Trophoblast cell (in vitro differentiated cells and primary cell): ENCODE measurements around the gene PON3.

ENCODE experiments used
- DNase-seq, 2 donors: peaks; one replicate each; pipeline ENCODE4 v3.0.0-alpha.2; 2016
- H2AFZ ChIP-seq: 2 replicates; pipeline ENCODE4 v1.6.1; 2013; ENCODE audit warnings: low read length, moderate library complexity, mild to moderate bottlenecking; ENCODE audit not compliant: insufficient read depth, poor library complexity
- H2AK5ac ChIP-seq: 2 replicates; pipeline ENCODE4 v1.6.1; 2013; ENCODE audit warnings: mild to moderate bottlenecking, low read length
- H2BK120ac ChIP-seq: 2 replicates; pipeline ENCODE4 v1.6.1; 2013; ENCODE audit warnings: low read length, mild to moderate bottlenecking, moderate library complexity; ENCODE audit not compliant: insufficient read depth, poor library complexity
- H2BK12ac ChIP-seq: 2 replicates; pipeline ENCODE4 v1.6.1; 2013; ENCODE audit warnings: mild to moderate bottlenecking, low read length, moderate library complexity
- H2BK5ac ChIP-seq: 2 replicates; pipeline ENCODE4 v1.6.1; 2013; ENCODE audit warnings: low read length, low read depth, moderate library complexity, mild to moderate bottlenecking; ENCODE audit not compliant: poor library complexity
- H3K14ac ChIP-seq: 2 replicates; pipeline ENCODE4 v1.6.1; 2013; ENCODE audit warnings: mild to moderate bottlenecking, low read length
- H3K18ac ChIP-seq: 2 replicates; pipeline ENCODE4 v1.6.1; 2013; ENCODE audit warnings: mild to moderate bottlenecking, low read length
- H3K23ac ChIP-seq: 2 replicates; pipeline ENCODE4 v1.6.1; 2013; ENCODE audit warnings: low read length
- H3K27ac ChIP-seq: 2 replicates; pipeline ENCODE4 v1.5.1; 2013; ENCODE audit warnings: low read depth, mild to moderate bottlenecking, inconsistent platforms, low read length, moderate library complexity
- H3K27me3 ChIP-seq: 2 replicates; pipeline ENCODE4 v1.6.1; 2013; ENCODE audit warnings: inconsistent platforms, mild to moderate bottlenecking, low read length, moderate library complexity; ENCODE audit not compliant: insufficient read depth
- H3K36me3 ChIP-seq, 2 experiments: 1 replicate in 1 of 2; 2 replicates in 1 of 2; pipeline ENCODE4 v1.6.1; 2013; ENCODE audit warnings: low read length in 2 of 2, mild to moderate bottlenecking in 2 of 2, moderate library complexity in 1 of 2; ENCODE audit not compliant: insufficient read depth in 2 of 2, control insufficient read depth in 1 of 2
- H3K4ac ChIP-seq: 2 replicates; pipeline ENCODE4 v1.6.1; 2013; ENCODE audit warnings: low read depth, mild to moderate bottlenecking, low read length, moderate library complexity
- H3K4me1 ChIP-seq, 2 experiments: 1 replicate in 1 of 2; 2 replicates in 1 of 2; pipeline ENCODE4 v1.6.1; 2013; ENCODE audit warnings: low read length in 2 of 2, mild to moderate bottlenecking in 2 of 2, moderate library complexity in 1 of 2; ENCODE audit not compliant: insufficient read depth in 2 of 2, control insufficient read depth in 1 of 2
- H3K4me2 ChIP-seq: 2 replicates; pipeline ENCODE4 v1.6.1; 2013; ENCODE audit warnings: inconsistent platforms, mild to moderate bottlenecking, low read length, moderate library complexity
- H3K4me3 ChIP-seq: 2 replicates; pipeline ENCODE4 v1.5.1; 2013; ENCODE audit warnings: mild to moderate bottlenecking, low read depth, low read length, inconsistent platforms
- H3K79me1 ChIP-seq: one replicate; pipeline ENCODE4 v1.6.1; 2013; ENCODE audit warnings: low read length
- H3K79me2 ChIP-seq: 2 replicates; pipeline ENCODE4 v1.6.1; 2013; ENCODE audit warnings: low read length, mild to moderate bottlenecking; ENCODE audit not compliant: control insufficient read depth, insufficient read depth, poor library complexity
- H3K9ac ChIP-seq: 2 replicates; pipeline ENCODE4 v1.6.1; 2013; ENCODE audit warnings: mild to moderate bottlenecking, low read length
- H3K9me3 ChIP-seq: 2 replicates; pipeline ENCODE4 v1.6.1; 2013; ENCODE audit warnings: low read depth, mild to moderate bottlenecking, control low read depth, inconsistent platforms, low read length; ENCODE audit not compliant: insufficient read depth
- H4K12ac ChIP-seq: 2 replicates; pipeline ENCODE4 v1.6.1; 2013; ENCODE audit warnings: low read depth, mild to moderate bottlenecking, low read length, moderate library complexity
- H4K8ac ChIP-seq: 2 replicates; pipeline ENCODE4 v1.6.1; 2013; ENCODE audit warnings: low read depth, mild to moderate bottlenecking, low read length, moderate library complexity
- H4K91ac ChIP-seq: one replicate; pipeline ENCODE4 v1.6.1; 2013; ENCODE audit warnings: low read depth, mild to moderate bottlenecking, low read length, moderate library complexity
- WGBS: extraction: QIAGEN DNeasy Blood & Tissue Kit; methylation state at CpG from one replicate; pipeline ENCODE4 v1.1.7; 2013; ENCODE audit warnings: missing lambda C conversion rate; ENCODE audit not compliant: insufficient read length, insufficient coverage; ENCODE audit errors: extremely low coverage; 5-methylcytosine and 5-hydroxymethylcytosine counted together

PON3 gene

DNA sequence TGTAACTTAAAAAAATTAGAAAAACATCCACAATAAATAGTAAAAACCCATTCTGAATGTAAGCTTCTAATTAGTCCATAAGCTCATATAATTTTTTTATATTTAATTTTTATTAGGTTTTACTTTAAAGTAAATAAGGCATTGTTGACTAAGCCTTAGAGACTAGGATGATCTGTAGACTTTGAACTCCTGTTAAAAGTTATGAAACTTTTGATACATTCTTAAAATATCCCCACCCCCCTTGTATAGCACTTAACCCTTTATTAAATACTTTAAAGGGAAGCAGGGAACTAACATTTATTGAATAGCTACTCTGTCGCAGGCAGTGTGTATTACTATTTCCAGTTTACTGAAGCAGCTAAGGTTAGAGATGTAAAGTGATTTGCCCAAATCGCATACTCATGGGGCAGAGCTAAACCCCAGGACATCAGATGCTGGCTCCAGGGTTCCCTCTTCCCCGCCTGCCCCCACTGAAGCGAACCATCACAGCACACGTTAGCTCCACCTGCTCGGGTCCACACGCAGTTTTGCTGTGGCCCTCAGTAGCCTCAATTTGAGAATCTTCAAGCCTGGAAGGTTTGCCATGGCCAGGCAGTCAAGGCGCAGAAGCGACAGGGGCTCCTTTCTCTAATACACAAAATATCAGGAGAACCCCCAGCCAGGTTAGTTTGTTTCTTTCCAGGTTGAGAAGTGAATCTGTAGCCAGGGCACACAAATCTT lies 72.6 kb downstream of the PON3 start:
- WGBS = no CpG with 5 or more reads among the region's 9 CpGs
- H3K4me1 ChIP-seq = no peaks in the 10 kb centered on the region
- no peak overlapping the region for H3K4me2 ChIP-seq
- no peak overlapping the region for H3K14ac ChIP-seq
- H3K4ac ChIP-seq = no peak overlapping the region
- H2BK12ac ChIP-seq = no peak overlapping the region
- H2AFZ ChIP-seq = no peak overlapping the region
- no peak for DNase-seq
- H3K36me3 ChIP-seq = no peaks in the 10 kb centered on the region
- H3K27ac ChIP-seq = no peak overlapping the region
- H4K12ac ChIP-seq = no peak overlapping the region
- no peaks in the 10 kb centered on the region for H3K79me2 ChIP-seq
- H3K18ac ChIP-seq = no peak overlapping the region
- H3K4me3 ChIP-seq = no peak overlapping the region
- no peaks in the 10 kb centered on the region for H3K79me1 ChIP-seq
- no peak overlapping the region for H2BK120ac ChIP-seq
- H3K9me3 ChIP-seq = no peaks in the 10 kb centered on the region
- H4K8ac ChIP-seq = no peak overlapping the region
- H2AK5ac ChIP-seq = no peak overlapping the region
- no peak overlapping the region for H3K9ac ChIP-seq
- no peak overlapping the region for H4K91ac ChIP-seq
- no peaks in the 10 kb centered on the region for H3K27me3 ChIP-seq
- H3K23ac ChIP-seq = no peak overlapping the region
- no peak overlapping the region for H2BK5ac ChIP-seq

DNA sequence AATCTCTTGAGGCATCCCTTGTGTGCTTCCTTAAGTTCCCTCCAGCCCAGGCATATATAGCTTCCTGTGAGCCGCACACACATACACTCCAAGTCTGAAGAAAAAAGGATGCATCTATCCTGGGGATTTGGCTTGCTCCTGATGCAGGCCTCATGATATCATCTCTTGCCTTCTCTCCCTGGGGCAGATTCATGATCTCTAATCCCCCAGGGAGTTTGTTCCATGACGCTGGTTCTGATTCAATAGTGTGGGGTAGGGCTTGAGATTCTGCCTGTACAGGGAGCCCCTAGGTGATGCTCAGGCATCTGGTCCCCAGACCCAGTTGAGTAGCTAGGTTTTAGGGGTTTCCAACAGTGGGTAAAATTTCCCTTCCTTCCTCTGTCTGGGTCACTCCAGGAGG lies 73.3 kb downstream of the PON3 start:
- H3K4ac ChIP-seq = no peak overlapping the region
- H3K27me3 ChIP-seq = no peaks in the 10 kb centered on the region
- H3K4me1 ChIP-seq = no peaks in the 10 kb centered on the region
- H3K79me1 ChIP-seq = no peaks in the 10 kb centered on the region
- H3K9me3 ChIP-seq = no peaks in the 10 kb centered on the region
- H3K18ac ChIP-seq = no peak overlapping the region
- no peak overlapping the region for H2BK5ac ChIP-seq
- DNase-seq = no peak
- H2BK12ac ChIP-seq = no peak overlapping the region
- no peak overlapping the region for H4K8ac ChIP-seq
- no peaks in the 10 kb centered on the region for H3K36me3 ChIP-seq
- H3K9ac ChIP-seq = no peak overlapping the region
- no peak overlapping the region for H3K27ac ChIP-seq
- H2AFZ ChIP-seq = no peak overlapping the region
- no peak overlapping the region for H3K4me2 ChIP-seq
- no peak overlapping the region for H3K4me3 ChIP-seq
- no peak overlapping the region for H3K14ac ChIP-seq
- H2BK120ac ChIP-seq = no peak overlapping the region
- H4K12ac ChIP-seq = no peak overlapping the region
- H4K91ac ChIP-seq = no peak overlapping the region
- no peak overlapping the region for H3K23ac ChIP-seq
- no peak overlapping the region for H2AK5ac ChIP-seq
- WGBS = no CpG with 5 or more reads among the region's 2 CpGs
- H3K79me2 ChIP-seq = no peaks in the 10 kb centered on the region

DNA sequence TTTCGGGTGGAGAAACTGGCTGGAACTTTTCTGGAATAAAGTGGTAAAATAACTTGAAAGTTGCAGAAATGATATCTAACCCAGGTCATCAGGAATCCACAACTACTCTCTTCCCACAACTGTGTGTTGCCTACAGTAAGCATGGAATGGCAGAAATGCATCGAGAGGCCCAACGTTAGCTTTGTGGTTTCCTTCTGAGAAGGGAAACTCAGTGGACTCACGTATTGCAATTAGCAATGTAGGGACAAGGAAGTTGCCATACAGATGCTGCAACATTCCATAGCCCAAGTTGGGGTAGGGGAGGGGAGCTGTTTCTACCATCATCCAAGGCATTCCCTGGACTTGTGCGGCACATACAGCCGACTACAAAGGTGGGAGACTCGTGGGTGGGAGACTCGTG lies 73.8 kb downstream of the PON3 start:
- WGBS = no CpG with 5 or more reads among the region's 8 CpGs
- Histone ChIP-seq H3K14ac (no peak overlapping the region), H3K4me2 (no peak overlapping the region), H3K4ac (no peak overlapping the region), H4K12ac (no peak overlapping the region), H3K18ac (no peak overlapping the region), H3K27ac (no peak overlapping the region), H2BK120ac (no peak overlapping the region), H3K4me3 (no peak overlapping the region), H3K36me3 (no peaks in the 10 kb centered on the region), H2AK5ac (no peak overlapping the region), H4K91ac (no peak overlapping the region), H3K27me3 (no peaks in the 10 kb centered on the region), H3K9ac (no peak overlapping the region), H2AFZ (no peak overlapping the region), H3K4me1 (no peaks in the 10 kb centered on the region), H3K79me2 (no peaks in the 10 kb centered on the region), H2BK12ac (no peak overlapping the region), H3K79me1 (no peaks in the 10 kb centered on the region), H3K9me3 (no peaks in the 10 kb centered on the region), H4K8ac (no peak overlapping the region), H3K23ac (no peak overlapping the region), H2BK5ac (no peak overlapping the region)
- DNase-seq = no peak

DNA sequence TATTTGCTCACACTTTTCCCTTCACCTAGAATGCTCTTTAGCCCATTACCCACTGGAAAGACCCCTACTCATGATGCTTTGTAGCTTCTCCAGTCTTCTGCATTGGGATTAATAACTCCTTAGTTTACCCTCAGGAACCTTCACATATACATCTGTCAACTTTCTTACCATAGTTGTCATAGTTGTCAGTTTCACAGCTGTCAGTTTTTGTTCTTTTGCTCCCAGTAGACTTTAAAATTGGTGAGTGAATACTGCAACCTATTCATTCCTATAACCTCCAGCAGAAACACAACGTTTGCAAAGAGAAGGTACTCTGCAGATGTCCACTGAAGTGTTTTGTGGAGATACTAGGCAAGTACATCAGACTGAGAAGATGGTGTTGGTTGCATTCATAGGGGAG lies 74.5 kb downstream of the PON3 start:
- no peaks in the 10 kb centered on the region for H3K36me3 ChIP-seq
- no peak overlapping the region for H2BK120ac ChIP-seq
- no peaks in the 10 kb centered on the region for H3K27me3 ChIP-seq
- no peak overlapping the region for H2BK12ac ChIP-seq
- DNase-seq = no peak
- no peak overlapping the region for H3K27ac ChIP-seq
- no peak overlapping the region for H3K4me2 ChIP-seq
- H3K18ac ChIP-seq = no peak overlapping the region
- no peaks in the 10 kb centered on the region for H3K79me2 ChIP-seq
- no peak overlapping the region for H3K4ac ChIP-seq
- H2AK5ac ChIP-seq = no peak overlapping the region
- H2BK5ac ChIP-seq = no peak overlapping the region
- no peak overlapping the region for H3K9ac ChIP-seq
- no peak overlapping the region for H3K14ac ChIP-seq
- no peak overlapping the region for H4K12ac ChIP-seq
- no peak overlapping the region for H3K23ac ChIP-seq
- H2AFZ ChIP-seq = no peak overlapping the region
- H3K79me1 ChIP-seq = no peaks in the 10 kb centered on the region
- no peaks in the 10 kb centered on the region for H3K9me3 ChIP-seq
- no peak overlapping the region for H3K4me3 ChIP-seq
- no CpG with 5 or more reads among the region's 1 CpG for WGBS
- no peak overlapping the region for H4K8ac ChIP-seq
- no peaks in the 10 kb centered on the region for H3K4me1 ChIP-seq
- H4K91ac ChIP-seq = no peak overlapping the region
